Tibial nerve (tissue), 4 donors: ENCODE data around the gene GRIK4. TPM values are rescaled to one million over a fixed set of nuclear protein-coding genes. Genes with fewer than 3 reads are reported as not detected.

Experiments
- DNase-seq, 2 donors: peaks; one replicate each; pipeline ENCODE4 v3.0.0-alpha.2; 2019; ENCODE audit warnings: low spot score in 2 of 2
- H3K27ac ChIP-seq, 4 donors: fragments of 200-600 bp; sonication (generic) in 3 of 4; one replicate each; pipeline ENCODE4 v1.5.1; 2017 to 2019; ENCODE audit warnings: mild to moderate bottlenecking in 1 of 4
- H3K27me3 ChIP-seq, 2 donors: fragments of 200-600 bp; sonication (generic) in 1 of 2; one replicate each; pipeline versions ENCODE4 v1.5.1 to v1.6.0; 2017 to 2019
- H3K36me3 ChIP-seq, 3 donors: fragments of 200-600 bp; sonication (generic); one replicate each; pipeline ENCODE4 v1.5.1; 2018 to 2019
- H3K4me1 ChIP-seq, 4 donors: fragments of 200-600 bp; sonication (generic) in 3 of 4; one replicate each; pipeline ENCODE4 v1.5.1; 2017 to 2019
- H3K4me3 ChIP-seq, 4 donors: fragments of 200-600 bp; sonication (generic) in 3 of 4; one replicate each; pipeline ENCODE4 v1.5.1; 2017 to 2019; ENCODE audit warnings: mild to moderate bottlenecking in 1 of 4, moderate library complexity in 1 of 4
- H3K9me3 ChIP-seq, 4 donors: fragments of 200-600 bp; sonication (generic) in 3 of 4; one replicate each; pipeline ENCODE4 v1.5.1; 2017 to 2019
- EP300 ChIP-seq, 2 donors: sonication (generic); formaldehyde crosslinking; IDR thresholded peaks; one replicate each; pipeline ENCODE4 v1.6.1; 2017; ENCODE audit warnings: antibody characterized with exemption in 2 of 2, mild to moderate bottlenecking in 1 of 2
- POLR2A ChIP-seq, 2 donors: fragments of 450-650 bp; IDR thresholded peaks; one replicate each; pipeline ENCODE4 v1.6.1; 2017; ENCODE audit warnings: antibody characterized with exemption in 2 of 2, mild to moderate bottlenecking in 2 of 2, moderate library complexity in 2 of 2
- WGBS, 2 donors: methylation state at CpG; one replicate each; pipeline ENCODE4 v1.1.5; 2018; 5-methylcytosine and 5-hydroxymethylcytosine counted together
- total RNA-seq, 4 donors: library from RNA; depleted of rRNA; stranded (reverse); fragments of >200 nt; gene quantifications; one replicate each; pipeline ENCODE4 v1.1.0, GENCODE V29; 2016
- TF ChIP-seq, protein P1 (sequence below), 5 experiments: fragments of 200-600 bp in 3 of 5; fragments of 450-650 bp in 2 of 5; sonication (generic) in 3 of 5; IDR thresholded peaks; one replicate each; pipeline ENCODE4 v1.5.1; 2016 to 2019; ENCODE audit warnings: antibody characterized with exemption in 5 of 5, mild to moderate bottlenecking in 3 of 5, moderate library complexity in 2 of 5

The GRIK4 gene
- total RNA-seq, 4 donors from 2014 or later: 0.22 to 0.98 TPM; not detected in 2

GRCh38 chr11:121023848-121024751 lies 512.6 kb downstream of the GRIK4 start, which contains the start of gene TBCEL:
TSS of gene TBCEL (plus strand) at chr11:121024102. CDS start at chr11:121045691, 21,589 bp downstream.
- H3K4me3 ChIP-seq: peak within 1 kb of the TSS; percentile 56 to 91 (median 68)
- H3K36me3 ChIP-seq: no peaks in the 10 kb centered on the region
- H3K4me1 ChIP-seq: peaks cover 0 to 25% (median 10%) of the 10 kb centered on the region in 4 donors
- H3K27ac ChIP-seq: peak within 1 kb of the TSS in 3 of 4 donors; percentile 48 to 79 (median 70)
- H3K9me3 ChIP-seq: no peaks in the 10 kb centered on the region
- no peaks in the 10 kb centered on the region for H3K27me3 ChIP-seq
- 1% methylated on average over 17 to 34 of the region's 54 CpGs for WGBS, 2 donors
- TF ChIP-seq, protein P1, sequence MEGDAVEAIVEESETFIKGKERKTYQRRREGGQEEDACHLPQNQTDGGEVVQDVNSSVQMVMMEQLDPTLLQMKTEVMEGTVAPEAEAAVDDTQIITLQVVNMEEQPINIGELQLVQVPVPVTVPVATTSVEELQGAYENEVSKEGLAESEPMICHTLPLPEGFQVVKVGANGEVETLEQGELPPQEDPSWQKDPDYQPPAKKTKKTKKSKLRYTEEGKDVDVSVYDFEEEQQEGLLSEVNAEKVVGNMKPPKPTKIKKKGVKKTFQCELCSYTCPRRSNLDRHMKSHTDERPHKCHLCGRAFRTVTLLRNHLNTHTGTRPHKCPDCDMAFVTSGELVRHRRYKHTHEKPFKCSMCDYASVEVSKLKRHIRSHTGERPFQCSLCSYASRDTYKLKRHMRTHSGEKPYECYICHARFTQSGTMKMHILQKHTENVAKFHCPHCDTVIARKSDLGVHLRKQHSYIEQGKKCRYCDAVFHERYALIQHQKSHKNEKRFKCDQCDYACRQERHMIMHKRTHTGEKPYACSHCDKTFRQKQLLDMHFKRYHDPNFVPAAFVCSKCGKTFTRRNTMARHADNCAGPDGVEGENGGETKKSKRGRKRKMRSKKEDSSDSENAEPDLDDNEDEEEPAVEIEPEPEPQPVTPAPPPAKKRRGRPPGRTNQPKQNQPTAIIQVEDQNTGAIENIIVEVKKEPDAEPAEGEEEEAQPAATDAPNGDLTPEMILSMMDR (IDR thresholded peaks at IDR 0.05): peak in 1 of 5 experiments; percentile 21
- no peak for TF ChIP-seq POLR2A (IDR thresholded peaks at IDR 0.05)
- peak in 1 of 2 donors; percentile 79 for TF ChIP-seq EP300 (IDR thresholded peaks at IDR 0.05)
- peak; percentile 62 to 82 for DNase-seq

DNA sequence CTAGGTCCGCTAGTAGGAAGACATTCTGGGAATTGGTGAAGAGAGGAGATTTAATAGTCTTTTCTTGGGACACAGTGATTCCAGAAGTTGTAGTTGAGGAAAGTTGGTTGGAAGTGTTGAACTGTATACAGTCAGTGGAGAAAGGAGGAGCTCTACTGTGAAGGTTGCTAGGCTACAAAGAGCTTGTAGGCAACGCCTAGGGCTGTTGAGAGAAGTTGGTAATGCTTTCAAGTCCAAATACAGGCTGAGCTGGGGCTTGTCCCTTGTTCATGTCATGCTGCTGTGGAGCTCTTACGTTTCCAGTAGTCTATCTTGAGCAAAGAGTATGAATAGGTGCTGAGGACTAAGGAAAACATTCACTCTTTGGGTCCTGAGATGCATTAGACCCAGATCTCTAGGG lies 513.4 kb downstream of the GRIK4 start:
- H3K9me3 ChIP-seq: no peaks in the 10 kb centered on the region
- peaks cover 0 to 25% (median 10%) of the 10 kb centered on the region in 4 donors for H3K4me1 ChIP-seq
- H3K27ac ChIP-seq: no peak overlapping the region
- DNase-seq: no peak
- no peak for TF ChIP-seq POLR2A (IDR thresholded peaks at IDR 0.05)
- TF ChIP-seq, protein P1 (IDR thresholded peaks at IDR 0.05): no peak
- no peak for TF ChIP-seq EP300 (IDR thresholded peaks at IDR 0.05)
- H3K27me3 ChIP-seq: no peaks in the 10 kb centered on the region
- no peaks in the 10 kb centered on the region for H3K36me3 ChIP-seq
- peak overlapping the region; percentile 56 to 91 (median 68) for H3K4me3 ChIP-seq
- WGBS, 2 donors: 50 to 56% methylated on average over 3 of the region's 3 CpGs

- Histone ChIP-seq H3K27ac (no peak overlapping the region), H3K27me3 (no peaks in the 10 kb centered on the region), H3K9me3 (no peaks in the 10 kb centered on the region), H3K36me3 (no peaks in the 10 kb centered on the region), H3K4me1 (peaks cover 0 to 15% (median 10%) of the 10 kb centered on the region in 4 donors), H3K4me3 (no peak overlapping the region)
- DNase-seq: no peak
- WGBS, 2 donors: 59 to 60% methylated on average over 2 of the region's 2 CpGs
- TF ChIP-seq, protein P1 (IDR thresholded peaks at IDR 0.05): no peak
- TF ChIP-seq POLR2A (IDR thresholded peaks at IDR 0.05) (no peak), EP300 (IDR thresholded peaks at IDR 0.05) (no peak)
Measured at GRCh38 chr11:121029153-121029552, 517.6 kb downstream of the GRIK4 start.

GRCh38 chr11:121029813-121030445 lies 518.4 kb downstream of the GRIK4 start:
- Histone ChIP-seq H3K4me3 (no peak overlapping the region), H3K4me1 (peaks cover 0 to 11% (median 6%) of the 10 kb centered on the region in 4 donors), H3K27ac (no peak overlapping the region), H3K9me3 (no peaks in the 10 kb centered on the region), H3K27me3 (no peaks in the 10 kb centered on the region), H3K36me3 (no peaks in the 10 kb centered on the region)
- WGBS, 2 donors: 58 to 69% methylated on average over 3 of the region's 3 CpGs
- DNase-seq: no peak
- TF ChIP-seq, protein P1 (IDR thresholded peaks at IDR 0.05): no peak
- TF ChIP-seq POLR2A (IDR thresholded peaks at IDR 0.05): no peak
- TF ChIP-seq EP300 (IDR thresholded peaks at IDR 0.05): no peak
